HEK293 (cell line): ENCODE results near the gene CCDC9.

Experiments used
- GLIS2 ChIP-seq: fragments of 450-650 bp; formaldehyde crosslinking; IDR thresholded peaks from 2 replicates; pipeline ENCODE4 v1.5.1; 2016; ENCODE audit warnings: missing biosample characterization, missing genetic modification characterization
- KLF1 ChIP-seq: fragments of 450-650 bp; formaldehyde crosslinking; IDR thresholded peaks from 2 replicates; pipeline ENCODE4 v1.5.1; 2016; ENCODE audit warnings: missing biosample characterization, missing genetic modification characterization
- KLF17 ChIP-seq: fragments of 450-650 bp; formaldehyde crosslinking; IDR thresholded peaks from 2 replicates; pipeline ENCODE4 v1.5.1; 2016; ENCODE audit warnings: missing biosample characterization, missing genetic modification characterization
- PBX3 ChIP-seq: sonication (generic); formaldehyde crosslinking; IDR thresholded peaks from 2 replicates; pipeline ENCODE4 v1.8.1; 2022; ENCODE audit warnings: mild to moderate bottlenecking, moderate library complexity, missing genetic modification reagents
- WT1 ChIP-seq: fragments of 450-650 bp; formaldehyde crosslinking; IDR thresholded peaks from 2 replicates; pipeline ENCODE4 v1.5.1; 2016; ENCODE audit warnings: missing biosample characterization, missing genetic modification characterization
- YY1 ChIP-seq: fragments of 450-650 bp; formaldehyde crosslinking; IDR thresholded peaks from 2 replicates; pipeline ENCODE4 v1.5.1; 2018; ENCODE audit warnings: missing biosample characterization, missing genetic modification characterization
- YY2 ChIP-seq: fragments of 450-650 bp; formaldehyde crosslinking; IDR thresholded peaks from 2 replicates; pipeline ENCODE4 v1.5.1; 2016; ENCODE audit warnings: missing biosample characterization, missing genetic modification characterization
- ZFP37 ChIP-seq: fragments of 450-650 bp; formaldehyde crosslinking; IDR thresholded peaks from 2 replicates; pipeline ENCODE4 v1.5.1; 2016; ENCODE audit warnings: missing biosample characterization, missing genetic modification characterization
- ZNF121 ChIP-seq: fragments of 450-650 bp; formaldehyde crosslinking; IDR thresholded peaks from 2 replicates; pipeline ENCODE4 v1.5.1; 2016; ENCODE audit warnings: missing biosample characterization, missing genetic modification characterization
- ZNF184 ChIP-seq: fragments of 450-650 bp; IDR thresholded peaks from 2 replicates; pipeline ENCODE4 v1.5.1; 2018; ENCODE audit warnings: missing biosample characterization, mild to moderate bottlenecking, missing genetic modification characterization
- ZNF394 ChIP-seq: fragments of 450-650 bp; formaldehyde crosslinking; IDR thresholded peaks from 2 replicates; pipeline ENCODE4 v1.5.1; 2016; ENCODE audit warnings: missing biosample characterization, missing genetic modification characterization, mild to moderate bottlenecking, moderate library complexity, borderline replicate concordance
- ZNF501 ChIP-seq: fragments of 450-650 bp; formaldehyde crosslinking; IDR thresholded peaks from 2 replicates; pipeline ENCODE4 v1.5.1; 2016; ENCODE audit warnings: missing biosample characterization, missing genetic modification characterization
- ZNF621 ChIP-seq: fragments of 450-650 bp; formaldehyde crosslinking; IDR thresholded peaks from 2 replicates; pipeline ENCODE4 v1.5.1; 2017; ENCODE audit warnings: missing biosample characterization, missing genetic modification characterization
- ZNF660 ChIP-seq: fragments of 450-650 bp; IDR thresholded peaks from 2 replicates; pipeline ENCODE4 v1.5.1; 2018; ENCODE audit warnings: missing biosample characterization, mild to moderate bottlenecking, missing genetic modification characterization
- ZNF76 ChIP-seq: fragments of 450-650 bp; formaldehyde crosslinking; IDR thresholded peaks from 2 replicates; pipeline ENCODE4; 2016; ENCODE audit warnings: low read depth, missing biosample characterization, missing genetic modification characterization, borderline replicate concordance
- ZSCAN23 ChIP-seq: fragments of 450-650 bp; formaldehyde crosslinking; IDR thresholded peaks from 2 replicates; pipeline ENCODE4 v1.5.1; 2016; ENCODE audit warnings: missing biosample characterization, missing genetic modification characterization
- TF ChIP-seq, protein P1 (sequence below): fragments of 450-650 bp; formaldehyde crosslinking; IDR thresholded peaks from 2 replicates; pipeline ENCODE4 v1.5.1; 2016; ENCODE audit warnings: missing biosample characterization, missing genetic modification characterization
- TF ChIP-seq, protein P2 (sequence below): fragments of 450-650 bp; formaldehyde crosslinking; IDR thresholded peaks from 2 replicates; pipeline ENCODE4 v1.5.1; 2017; ENCODE audit warnings: missing biosample characterization, missing genetic modification characterization
- TF ChIP-seq, protein P3 (sequence below): fragments of 450-650 bp; formaldehyde crosslinking; IDR thresholded peaks from 2 replicates; pipeline ENCODE4 v1.5.1; 2017; ENCODE audit warnings: missing biosample characterization, missing genetic modification characterization
- TF ChIP-seq, protein P4 (sequence below): fragments of 450-650 bp; formaldehyde crosslinking; conservative IDR thresholded peaks from 2 replicates; pipeline ENCODE4 v1.5.1; 2016; ENCODE audit warnings: low read depth, missing biosample characterization, missing genetic modification characterization
- TF ChIP-seq, protein P5 (sequence below): fragments of 450-650 bp; formaldehyde crosslinking; IDR thresholded peaks from 2 replicates; pipeline ENCODE4 v1.5.1; 2016; ENCODE audit warnings: missing biosample characterization, missing genetic modification characterization

Gene CCDC9

DNA sequence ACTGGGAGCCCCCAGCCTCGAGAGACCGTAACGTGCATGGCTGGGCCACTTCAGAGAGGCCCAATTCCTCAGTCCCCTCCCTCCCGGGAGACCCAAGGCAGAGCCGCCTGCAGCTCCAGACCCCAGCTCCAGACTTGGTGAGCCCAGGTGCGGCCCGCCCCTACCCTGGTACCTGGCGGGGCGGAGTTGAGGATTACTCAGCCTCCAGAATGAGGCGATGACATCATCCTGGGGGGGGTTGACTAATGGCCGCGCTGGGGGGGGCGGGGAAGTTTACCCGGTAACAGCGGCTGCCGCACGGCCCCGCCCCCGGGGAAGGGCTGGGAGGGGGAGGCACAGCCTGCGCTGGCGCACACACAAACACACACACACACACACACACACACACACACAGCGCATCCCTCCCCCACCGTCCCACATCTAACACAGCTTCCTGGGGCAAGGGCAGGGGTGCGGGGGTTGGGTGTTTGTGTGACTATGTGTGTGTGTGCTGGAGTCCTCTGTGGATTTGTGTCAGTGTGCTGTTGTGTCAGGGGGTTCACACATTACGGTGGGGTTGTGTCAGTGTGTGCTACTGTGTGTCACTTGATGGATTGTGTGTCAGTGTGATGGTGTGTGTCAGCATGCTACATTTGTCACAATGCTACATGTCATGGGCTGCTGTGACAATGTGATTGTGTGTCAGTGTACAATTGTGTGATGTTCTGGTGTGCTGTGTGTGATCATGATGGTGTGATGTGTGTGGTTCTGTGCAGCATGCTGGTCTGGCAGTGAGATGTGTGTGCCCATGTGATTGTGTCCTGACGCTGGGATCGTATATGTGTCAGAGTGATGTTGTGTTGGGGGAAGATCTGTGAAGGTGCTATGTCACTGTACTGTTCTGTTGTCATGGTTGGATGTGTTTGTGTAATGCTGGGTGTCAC is 15.1 kb upstream of the CCDC9 start (continued):
- TF ChIP-seq, protein P1, sequence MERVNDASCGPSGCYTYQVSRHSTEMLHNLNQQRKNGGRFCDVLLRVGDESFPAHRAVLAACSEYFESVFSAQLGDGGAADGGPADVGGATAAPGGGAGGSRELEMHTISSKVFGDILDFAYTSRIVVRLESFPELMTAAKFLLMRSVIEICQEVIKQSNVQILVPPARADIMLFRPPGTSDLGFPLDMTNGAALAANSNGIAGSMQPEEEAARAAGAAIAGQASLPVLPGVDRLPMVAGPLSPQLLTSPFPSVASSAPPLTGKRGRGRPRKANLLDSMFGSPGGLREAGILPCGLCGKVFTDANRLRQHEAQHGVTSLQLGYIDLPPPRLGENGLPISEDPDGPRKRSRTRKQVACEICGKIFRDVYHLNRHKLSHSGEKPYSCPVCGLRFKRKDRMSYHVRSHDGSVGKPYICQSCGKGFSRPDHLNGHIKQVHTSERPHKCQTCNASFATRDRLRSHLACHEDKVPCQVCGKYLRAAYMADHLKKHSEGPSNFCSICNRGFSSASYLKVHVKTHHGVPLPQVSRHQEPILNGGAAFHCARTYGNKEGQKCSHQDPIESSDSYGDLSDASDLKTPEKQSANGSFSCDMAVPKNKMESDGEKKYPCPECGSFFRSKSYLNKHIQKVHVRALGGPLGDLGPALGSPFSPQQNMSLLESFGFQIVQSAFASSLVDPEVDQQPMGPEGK (tag by site-specific recombination): peak; percentile 98
- peak; percentile 75 for TF ChIP-seq GLIS2
- TF ChIP-seq, protein P2, sequence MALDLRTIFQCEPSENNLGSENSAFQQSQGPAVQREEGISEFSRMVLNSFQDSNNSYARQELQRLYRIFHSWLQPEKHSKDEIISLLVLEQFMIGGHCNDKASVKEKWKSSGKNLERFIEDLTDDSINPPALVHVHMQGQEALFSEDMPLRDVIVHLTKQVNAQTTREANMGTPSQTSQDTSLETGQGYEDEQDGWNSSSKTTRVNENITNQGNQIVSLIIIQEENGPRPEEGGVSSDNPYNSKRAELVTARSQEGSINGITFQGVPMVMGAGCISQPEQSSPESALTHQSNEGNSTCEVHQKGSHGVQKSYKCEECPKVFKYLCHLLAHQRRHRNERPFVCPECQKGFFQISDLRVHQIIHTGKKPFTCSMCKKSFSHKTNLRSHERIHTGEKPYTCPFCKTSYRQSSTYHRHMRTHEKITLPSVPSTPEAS (tag by site-specific recombination): peak; percentile 99
- TF ChIP-seq PBX3 (CRISPR knock-in tag): no peak
- no peak for TF ChIP-seq ZNF621 (tag by site-specific recombination)
- no peak for TF ChIP-seq ZNF184
- no peak; the same call in 1 of the 2 replicates for TF ChIP-seq YY1 (tag by site-specific recombination)
- TF ChIP-seq ZNF501 (tag by site-specific recombination): peak; percentile 62
- TF ChIP-seq ZNF394 (tag by site-specific recombination): 0 out of 2 replicates have a peak, but pooled peaks have one; percentile 15
- TF ChIP-seq WT1 (tag by site-specific recombination): 0 out of 2 replicates have a peak, but pooled peaks have one; percentile 17
- TF ChIP-seq, protein P3, sequence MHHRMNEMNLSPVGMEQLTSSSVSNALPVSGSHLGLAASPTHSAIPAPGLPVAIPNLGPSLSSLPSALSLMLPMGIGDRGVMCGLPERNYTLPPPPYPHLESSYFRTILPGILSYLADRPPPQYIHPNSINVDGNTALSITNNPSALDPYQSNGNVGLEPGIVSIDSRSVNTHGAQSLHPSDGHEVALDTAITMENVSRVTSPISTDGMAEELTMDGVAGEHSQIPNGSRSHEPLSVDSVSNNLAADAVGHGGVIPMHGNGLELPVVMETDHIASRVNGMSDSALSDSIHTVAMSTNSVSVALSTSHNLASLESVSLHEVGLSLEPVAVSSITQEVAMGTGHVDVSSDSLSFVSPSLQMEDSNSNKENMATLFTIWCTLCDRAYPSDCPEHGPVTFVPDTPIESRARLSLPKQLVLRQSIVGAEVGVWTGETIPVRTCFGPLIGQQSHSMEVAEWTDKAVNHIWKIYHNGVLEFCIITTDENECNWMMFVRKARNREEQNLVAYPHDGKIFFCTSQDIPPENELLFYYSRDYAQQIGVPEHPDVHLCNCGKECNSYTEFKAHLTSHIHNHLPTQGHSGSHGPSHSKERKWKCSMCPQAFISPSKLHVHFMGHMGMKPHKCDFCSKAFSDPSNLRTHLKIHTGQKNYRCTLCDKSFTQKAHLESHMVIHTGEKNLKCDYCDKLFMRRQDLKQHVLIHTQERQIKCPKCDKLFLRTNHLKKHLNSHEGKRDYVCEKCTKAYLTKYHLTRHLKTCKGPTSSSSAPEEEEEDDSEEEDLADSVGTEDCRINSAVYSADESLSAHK (tag by site-specific recombination): peak; percentile 10; the same call in 1 of the 2 replicates
- no peak for TF ChIP-seq ZNF660 (tag by site-specific recombination)
- peak; percentile 79 for TF ChIP-seq KLF1 (tag by site-specific recombination)
- peak; percentile 90 for TF ChIP-seq ZFP37 (tag by site-specific recombination)
- TF ChIP-seq ZSCAN23: 0 out of 2 replicates have a peak, but pooled peaks have one; percentile 18
- TF ChIP-seq, protein P4, sequence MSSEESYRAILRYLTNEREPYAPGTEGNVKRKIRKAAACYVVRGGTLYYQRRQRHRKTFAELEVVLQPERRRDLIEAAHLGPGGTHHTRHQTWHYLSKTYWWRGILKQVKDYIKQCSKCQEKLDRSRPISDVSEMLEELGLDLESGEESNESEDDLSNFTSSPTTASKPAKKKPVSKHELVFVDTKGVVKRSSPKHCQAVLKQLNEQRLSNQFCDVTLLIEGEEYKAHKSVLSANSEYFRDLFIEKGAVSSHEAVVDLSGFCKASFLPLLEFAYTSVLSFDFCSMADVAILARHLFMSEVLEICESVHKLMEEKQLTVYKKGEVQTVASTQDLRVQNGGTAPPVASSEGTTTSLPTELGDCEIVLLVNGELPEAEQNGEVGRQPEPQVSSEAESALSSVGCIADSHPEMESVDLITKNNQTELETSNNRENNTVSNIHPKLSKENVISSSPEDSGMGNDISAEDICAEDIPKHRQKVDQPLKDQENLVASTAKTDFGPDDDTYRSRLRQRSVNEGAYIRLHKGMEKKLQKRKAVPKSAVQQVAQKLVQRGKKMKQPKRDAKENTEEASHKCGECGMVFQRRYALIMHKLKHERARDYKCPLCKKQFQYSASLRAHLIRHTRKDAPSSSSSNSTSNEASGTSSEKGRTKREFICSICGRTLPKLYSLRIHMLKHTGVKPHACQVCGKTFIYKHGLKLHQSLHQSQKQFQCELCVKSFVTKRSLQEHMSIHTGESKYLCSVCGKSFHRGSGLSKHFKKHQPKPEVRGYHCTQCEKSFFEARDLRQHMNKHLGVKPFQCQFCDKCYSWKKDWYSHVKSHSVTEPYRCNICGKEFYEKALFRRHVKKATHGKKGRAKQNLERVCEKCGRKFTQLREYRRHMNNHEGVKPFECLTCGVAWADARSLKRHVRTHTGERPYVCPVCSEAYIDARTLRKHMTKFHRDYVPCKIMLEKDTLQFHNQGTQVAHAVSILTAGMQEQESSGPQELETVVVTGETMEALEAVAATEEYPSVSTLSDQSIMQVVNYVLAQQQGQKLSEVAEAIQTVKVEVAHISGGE: peak; percentile 32; the same call in 1 of the 2 replicates
- no peak; the same call in 1 of the 2 replicates for TF ChIP-seq YY2
- TF ChIP-seq, protein P5, sequence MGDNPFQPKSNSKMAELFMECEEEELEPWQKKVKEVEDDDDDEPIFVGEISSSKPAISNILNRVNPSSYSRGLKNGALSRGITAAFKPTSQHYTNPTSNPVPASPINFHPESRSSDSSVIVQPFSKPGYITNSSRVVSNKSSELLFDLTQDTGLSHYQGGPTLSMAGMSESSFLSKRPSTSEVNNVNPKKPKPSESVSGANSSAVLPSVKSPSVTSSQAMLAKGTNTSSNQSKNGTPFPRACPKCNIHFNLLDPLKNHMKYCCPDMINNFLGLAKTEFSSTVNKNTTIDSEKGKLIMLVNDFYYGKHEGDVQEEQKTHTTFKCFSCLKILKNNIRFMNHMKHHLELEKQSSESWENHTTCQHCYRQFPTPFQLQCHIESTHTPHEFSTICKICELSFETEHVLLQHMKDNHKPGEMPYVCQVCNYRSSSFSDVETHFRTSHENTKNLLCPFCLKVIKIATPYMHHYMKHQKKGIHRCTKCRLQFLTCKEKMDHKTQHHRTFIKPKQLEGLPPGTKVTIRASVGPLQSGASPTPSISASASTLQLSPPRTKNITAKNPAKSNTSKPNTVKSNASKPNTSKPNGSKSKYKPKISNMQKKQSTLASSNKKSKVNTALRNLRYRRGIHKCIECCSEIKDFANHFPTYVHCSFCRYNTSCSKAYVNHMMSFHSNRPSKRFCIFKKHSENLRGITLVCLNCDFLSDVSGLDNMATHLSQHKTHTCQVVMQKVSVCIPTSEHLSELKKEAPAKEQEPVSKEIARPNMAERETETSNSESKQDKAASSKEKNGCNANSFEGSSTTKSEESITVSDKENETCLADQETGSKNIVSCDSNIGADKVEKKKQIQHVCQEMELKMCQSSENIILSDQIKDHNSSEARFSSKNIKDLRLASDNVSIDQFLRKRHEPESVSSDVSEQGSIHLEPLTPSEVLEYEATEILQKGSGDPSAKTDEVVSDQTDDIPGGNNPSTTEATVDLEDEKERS (tag by site-specific recombination): no peak; the same call in 1 of the 2 replicates
- no peak; the same call in 1 of the 2 replicates for TF ChIP-seq ZNF121
- 0 out of 2 replicates have a peak, but pooled peaks have one; percentile 41 for TF ChIP-seq ZNF76 (tag by site-specific recombination)
- peak; percentile 63; the same call in 1 of the 2 replicates for TF ChIP-seq KLF17 (tag by site-specific recombination)
